T-cell (primary cell): ENCODE measurements around the gene GSTO2. TPM values are rescaled to one million over a fixed set of nuclear protein-coding genes. Genes with fewer than 3 reads are reported as not detected.

ENCODE experiments used
- ATAC-seq, 4 experiments: fragments of 200-7000 bp in 3 of 4; fragments of 150-1000 bp in 1 of 4; cut with Tn5 transposase; replicated peaks in 1 of 4; 1 replicate in 3 of 4; 2 replicates in 1 of 4; pipeline ENCODE4 v1.10.0; 2021; ENCODE audit warnings: moderate library complexity in 3 of 4, mild to moderate bottlenecking in 2 of 4, moderate number of reproducible peaks in 1 of 4
- CTCF ChIA-PET, 2 donors: fragments of 300-600 bp; sonication (Branson Sonifier 250); formaldehyde crosslinking; loops; one replicate each; lab custom pipeline; 2022; ENCODE audit warnings: antibody characterized with exemption in 2 of 2; lab: Charles Lee
- POLR2A ChIA-PET, 2 donors: fragments of 300-600 bp; sonication (Branson Sonifier 250); formaldehyde crosslinking; loops; one replicate each; lab custom pipeline; 2022; ENCODE audit warnings: antibody characterized with exemption in 2 of 2; lab: Charles Lee
- DNase-seq, 35 experiments: peaks; one replicate each; pipeline versions ENCODE4 v3.0.0 to v3.0.0-alpha.2; 2013 to 2023
- H3K27ac ChIP-seq: one replicate; pipeline ENCODE4 v1.5.1; 2013; ENCODE audit warnings: low read length
- H3K27me3 ChIP-seq, 2 experiments: replicated peaks in 1 of 2; 1 replicate in 1 of 2; 2 replicates in 1 of 2; pipeline versions ENCODE4 v1.6.1 to v1.7.0; 2013; ENCODE audit warnings: low read length in 1 of 2, mixed read lengths in 1 of 2; ENCODE audit not compliant: control insufficient read depth in 2 of 2, insufficient read depth in 2 of 2; ENCODE audit errors: extremely low read depth in 1 of 2
- H3K36me3 ChIP-seq, 2 donors: 1 replicate in 1 of 2; 2 replicates in 1 of 2; pipeline versions ENCODE4 v1.6.1 to v1.7.0; 2013; ENCODE audit warnings: low read length in 1 of 2; ENCODE audit not compliant: control insufficient read depth in 2 of 2, insufficient read depth in 1 of 2; ENCODE audit errors: extremely low read depth in 1 of 2
- H3K4me1 ChIP-seq, 2 experiments: 1 replicate in 1 of 2; 2 replicates in 1 of 2; pipeline versions ENCODE4 v1.6.1 to v1.7.0; 2013; ENCODE audit warnings: low read length in 2 of 2, mixed read lengths in 1 of 2; ENCODE audit not compliant: insufficient read depth in 2 of 2, control insufficient read depth in 1 of 2; ENCODE audit errors: extremely low read depth in 1 of 2
- H3K4me3 ChIP-seq, 2 donors: 1 replicate in 1 of 2; 2 replicates in 1 of 2; pipeline versions ENCODE4 v1.5.1 to v1.7.0; 2013; ENCODE audit warnings: mild to moderate bottlenecking in 2 of 2, low read length in 1 of 2, moderate library complexity in 1 of 2; ENCODE audit not compliant: control insufficient read depth in 1 of 2; ENCODE audit errors: extremely low read depth in 1 of 2
- H3K9me3 ChIP-seq: 2 replicates; pipeline ENCODE4 v1.7.0; 2013
- H3K27ac Mint-ChIP-seq, 2 donors: one replicate each; pipeline ENCODE4 v1.8.0; 2020 to 2021; ENCODE audit warnings: mild to moderate bottlenecking in 2 of 2, mixed read lengths in 2 of 2
- H3K27me3 Mint-ChIP-seq, 2 donors: one replicate each; pipeline ENCODE4 v1.8.0; 2021 to 2022; ENCODE audit warnings: mixed read lengths in 2 of 2
- H3K36me3 Mint-ChIP-seq: one replicate; pipeline ENCODE4 v1.8.0; 2021; ENCODE audit warnings: mixed read lengths
- H3K4me1 Mint-ChIP-seq, 3 donors: one replicate each; pipeline ENCODE4 v1.8.0; 2020 to 2022; ENCODE audit warnings: mixed read lengths in 3 of 3, mild to moderate bottlenecking in 1 of 3
- H3K4me3 Mint-ChIP-seq, 3 donors: one replicate each; pipeline ENCODE4 v1.8.0; 2020 to 2022; ENCODE audit warnings: mild to moderate bottlenecking in 3 of 3, mixed read lengths in 3 of 3, moderate library complexity in 3 of 3
- H3K9me3 Mint-ChIP-seq, 3 donors: one replicate each; pipeline ENCODE4 v1.8.0; 2020 to 2022; ENCODE audit warnings: mixed read lengths in 3 of 3
- WGBS: methylation state at CpG from one replicate; pipeline ENCODE4 v1.1.5; 2013; ENCODE audit warnings: missing lambda C conversion rate; ENCODE audit not compliant: insufficient coverage; 5-methylcytosine and 5-hydroxymethylcytosine counted together
- total RNA-seq, 35 experiments: library from RNA in 6 of 35; stranded (reverse) in 6 of 35; fragments of 120-200 nt in 1 of 35; gene quantifications; one replicate each; pipeline versions ENCODE4 v1.2.1 to v1.2.4 and lab custom pipeline; 2013 to 2026

The GSTO2 gene
- total RNA-seq, 5 donors from 2014 or later (not counting 1 experiment from before 2014, with no cell fraction given), result 0.60 to 2.4 (median 1.9) TPM

DNA sequence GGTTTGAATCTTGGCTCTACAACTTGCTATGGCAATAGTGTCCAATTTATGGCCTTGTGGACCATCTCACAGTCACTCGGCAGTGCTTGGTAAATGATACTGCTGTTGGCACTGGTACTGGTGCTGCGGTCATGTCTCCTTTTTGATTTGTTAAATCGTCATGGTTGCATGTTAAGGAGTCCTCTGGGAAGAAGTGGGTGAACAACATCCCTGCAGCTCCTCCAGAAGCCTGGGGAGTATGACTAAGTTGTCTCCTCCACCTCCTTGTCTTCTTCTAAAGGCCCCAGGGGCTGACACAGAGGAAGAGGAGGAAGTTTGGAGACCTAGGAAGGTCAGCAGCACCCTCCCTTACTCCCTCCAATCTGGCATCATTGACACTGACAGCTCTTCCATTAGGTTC is 60.8 kb downstream of the GSTO2 start:
- Mint-ChIP-seq H3K27ac (peak overlapping the region; percentile 92 to 98), H3K4me1 (peaks cover 99 to 100% (median 100%) of the 10 kb centered on the region in 3 donors), H3K4me3 (peak overlapping the region in 2 of 3 donors; percentile 70 to 85), H3K27me3 (no peaks in the 10 kb centered on the region), H3K36me3 (peaks cover 19% of the 10 kb centered on the region), H3K9me3 (no peaks in the 10 kb centered on the region)
- Histone ChIP-seq H3K27ac (peak overlapping the region; percentile 87), H3K27me3 (no peaks in the 10 kb centered on the region), H3K4me3 (peak overlapping the region; percentile 25 to 41), H3K9me3 (no peaks in the 10 kb centered on the region), H3K4me1 (peaks cover 86 to 97% of the 10 kb centered on the region in 2 experiments), H3K36me3 (peaks cover 13 to 26% of the 10 kb centered on the region in 2 donors)
- CTCF ChIA-PET, result interaction anchor here (0.6 to 3.5 kb wide), 6 partner anchors 9 to 1934 kb away, joined by 4 to 15 read pairs (median 7); partner anchors contain the start of genes ITPRIP (in 1 of the 2) and NFKB2 (in 1 of the 2)
- DNase-seq (no peak), ATAC-seq (peak in 1 of 4 experiments; percentile 0)
- POLR2A ChIA-PET, result interaction anchor here in 1 of 2 donors (0.7 to 1.7 kb wide), 5 partner anchors 9 to 58 kb away, joined by 3 to 21 read pairs (median 3); partner anchors contain the start of gene ITPRIP
- no CpG with 5 or more reads among the region's 3 CpGs for WGBS

DNA sequence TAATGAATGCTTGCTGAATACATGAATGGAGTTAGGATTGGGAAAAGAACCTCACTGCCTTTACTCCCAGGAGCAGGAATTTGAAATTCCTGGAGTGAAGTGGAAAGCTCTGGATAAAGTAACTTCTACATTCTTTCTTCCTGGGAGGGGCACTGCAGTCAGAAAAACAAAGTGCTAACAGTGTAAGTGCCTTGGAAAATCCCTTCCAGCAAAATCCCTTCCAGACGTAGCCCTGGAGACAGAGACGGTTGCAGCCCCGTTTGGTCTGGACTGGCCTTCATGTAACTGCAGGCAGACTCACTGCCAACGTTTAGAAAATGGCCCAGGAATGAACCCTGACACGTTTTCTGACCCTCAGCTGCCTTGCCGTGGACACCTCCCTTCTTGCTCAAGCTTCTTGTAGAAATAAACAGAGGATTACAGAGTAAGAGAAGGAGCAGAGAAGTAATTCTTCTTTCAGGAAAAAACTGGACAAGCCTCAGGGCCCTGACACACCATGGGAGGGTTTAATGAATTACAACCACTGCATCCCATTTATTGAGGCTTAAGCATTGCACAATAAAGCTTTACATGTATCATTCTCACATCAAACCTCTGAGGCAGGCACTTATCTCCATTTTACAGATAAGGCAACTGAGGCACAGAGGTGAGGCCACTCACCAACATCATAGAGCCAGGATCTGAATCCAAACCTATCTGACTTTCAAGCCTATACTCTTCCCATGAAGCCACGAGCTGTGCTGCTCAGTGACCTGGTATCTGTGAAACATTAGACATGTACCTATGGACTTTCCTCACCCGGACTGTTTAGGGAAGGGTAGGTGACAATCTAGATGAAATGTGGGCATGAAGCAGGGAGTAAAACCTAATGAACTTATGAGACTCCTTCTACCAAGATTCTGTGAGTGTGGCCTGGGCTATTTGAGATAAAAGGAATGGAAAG is 61.5 kb downstream of the GSTO2 start:
- Histone ChIP-seq H3K4me3 (no peak overlapping the region), H3K9me3 (no peaks in the 10 kb centered on the region), H3K27ac (peak overlapping the region; percentile 87), H3K27me3 (no peaks in the 10 kb centered on the region), H3K36me3 (peaks cover 13 to 24% of the 10 kb centered on the region in 2 donors), H3K4me1 (peaks cover 87 to 97% of the 10 kb centered on the region in 2 experiments)
- Mint-ChIP-seq H3K9me3 (no peaks in the 10 kb centered on the region), H3K27ac (peak overlapping the region; percentile 92 to 98), H3K27me3 (no peaks in the 10 kb centered on the region), H3K4me3 (peak overlapping the region in 1 of 3 donors; percentile 85), H3K36me3 (peaks cover 15% of the 10 kb centered on the region), H3K4me1 (peaks cover 99 to 100% (median 100%) of the 10 kb centered on the region in 3 donors)
- ATAC-seq (no peak), DNase-seq (no peak)
- ChIA-PET CTCF (interaction anchor here (0.6 to 3.5 kb wide), 4 partner anchors 8 to 1935 kb away, joined by 4 to 15 read pairs (median 7); partner anchors contain the start of genes ITPRIP (in 1 of the 2) and NFKB2 (in 1 of the 2)), POLR2A (interaction anchor here in 1 of 2 donors (1.7 kb wide), 1 partner anchor 8 kb away, joined by 21 read pairs; the partner anchor contains the start of gene ITPRIP)
- WGBS, result 94% methylated on average over 3 of the region's 8 CpGs

DNA sequence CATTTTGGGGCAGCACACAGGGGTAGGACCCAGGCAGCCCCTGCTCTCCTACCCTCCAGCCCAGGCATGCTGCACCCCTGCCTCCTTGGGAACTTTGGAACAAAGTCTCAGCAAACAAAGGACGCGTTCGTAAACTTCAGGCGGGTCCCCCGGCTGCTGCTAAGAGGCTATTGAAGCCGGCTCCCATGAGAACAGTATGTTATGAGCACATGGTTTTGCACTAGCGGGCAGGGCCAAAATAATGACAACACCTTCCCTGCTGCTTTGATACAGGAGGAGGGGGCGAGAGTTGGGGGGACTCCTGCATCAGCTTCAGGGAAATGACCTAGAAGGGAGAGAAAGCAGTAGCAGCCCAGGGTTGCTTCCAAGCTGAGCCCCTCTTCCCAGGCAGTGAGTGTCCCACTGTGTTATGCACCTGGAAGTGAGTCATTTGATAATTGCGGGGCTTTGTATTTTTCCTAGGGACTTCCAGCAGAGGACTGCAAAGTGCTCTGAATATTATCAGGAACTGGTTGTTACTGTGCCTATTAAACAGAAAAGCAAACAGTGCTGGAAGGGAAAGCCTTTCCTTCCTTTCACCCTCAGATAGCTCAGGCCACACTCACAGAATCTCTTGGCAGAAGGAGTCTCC is 62.3 kb downstream of the GSTO2 start:
- POLR2A ChIA-PET, result interaction anchor here in 1 of 2 donors (1.2 kb wide), 1 partner anchor 10 kb away, joined by 3 read pairs; no protein-coding TSS in a partner anchor
- DNase-seq (no peak), ATAC-seq (no peak)
- peak overlapping the region; percentile 92 to 98 for H3K27ac Mint-ChIP-seq
- H3K27me3 Mint-ChIP-seq, result no peaks in the 10 kb centered on the region
- peaks cover 6 to 18% of the 10 kb centered on the region in 2 donors for H3K36me3 ChIP-seq
- no peaks in the 10 kb centered on the region for H3K9me3 ChIP-seq
- H3K27me3 ChIP-seq, result no peaks in the 10 kb centered on the region
- peaks cover 14% of the 10 kb centered on the region for H3K36me3 Mint-ChIP-seq
- H3K4me3 Mint-ChIP-seq, result peak overlapping the region in 1 of 3 donors; percentile 85
- 78% methylated on average over 8 of the region's 9 CpGs for WGBS
- H3K9me3 Mint-ChIP-seq, result no peaks in the 10 kb centered on the region
- peak overlapping the region; percentile 87 for H3K27ac ChIP-seq
- H3K4me1 ChIP-seq, result peaks cover 86 to 97% of the 10 kb centered on the region in 2 experiments
- H3K4me3 ChIP-seq, result no peak overlapping the region
- CTCF ChIA-PET, result no interaction called here
- peaks cover 99 to 100% (median 99%) of the 10 kb centered on the region in 3 donors for H3K4me1 Mint-ChIP-seq

DNA sequence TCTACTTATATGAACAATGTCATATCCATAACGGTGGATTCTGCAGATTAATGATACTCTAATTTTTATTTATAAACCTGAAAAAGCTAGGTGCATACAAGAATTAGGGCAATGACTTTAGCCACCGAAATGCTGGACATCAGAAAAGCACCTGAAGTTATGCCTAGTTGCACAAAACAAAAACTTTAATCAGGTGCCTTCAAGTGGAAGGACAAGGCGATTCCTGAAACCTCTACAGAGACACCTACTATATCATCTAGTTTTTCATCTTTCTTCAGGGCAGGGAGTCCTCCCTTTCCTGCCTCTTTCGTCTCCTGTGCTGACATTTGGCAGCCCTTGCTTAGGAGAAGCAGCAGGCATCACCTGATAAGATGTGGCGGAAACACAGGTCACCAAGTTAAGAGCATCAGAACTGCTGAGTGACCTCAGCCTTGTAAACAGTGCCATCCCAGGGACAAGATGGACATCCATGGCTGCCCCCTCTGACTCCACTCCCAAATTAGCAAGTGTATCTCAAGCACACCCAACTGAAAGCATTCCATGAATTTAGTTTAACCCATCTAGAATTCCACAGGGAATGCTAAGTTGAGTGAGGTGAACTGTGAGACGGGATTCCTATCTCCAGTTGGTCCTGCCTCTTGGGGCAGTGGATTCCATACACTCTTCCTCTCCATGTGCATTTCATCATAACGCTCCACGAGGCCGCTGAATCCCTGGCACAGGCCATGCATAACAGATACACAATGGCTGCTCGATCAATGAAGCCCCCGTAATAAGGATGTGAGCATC is 63.5 kb downstream of the GSTO2 start:
- 84% methylated on average over 4 of the region's 11 CpGs for WGBS
- no peaks in the 10 kb centered on the region for H3K27me3 ChIP-seq
- H3K4me1 ChIP-seq, result peaks cover 76 to 93% of the 10 kb centered on the region in 2 experiments
- no peak for ATAC-seq
- peak overlapping the region; percentile 9 to 90 (median 49) for H3K4me3 Mint-ChIP-seq
- peaks cover 90 to 96% (median 95%) of the 10 kb centered on the region in 3 donors for H3K4me1 Mint-ChIP-seq
- H3K4me3 ChIP-seq, result peak overlapping the region in 1 of 2 donors; percentile 41
- H3K9me3 ChIP-seq, result no peaks in the 10 kb centered on the region
- CTCF ChIA-PET, result no interaction called here
- DNase-seq, result no peak
- no peaks in the 10 kb centered on the region for H3K27me3 Mint-ChIP-seq
- H3K36me3 Mint-ChIP-seq, result peaks cover 14% of the 10 kb centered on the region
- peak overlapping the region; percentile 87 to 89 for H3K27ac Mint-ChIP-seq
- no peaks in the 10 kb centered on the region for H3K9me3 Mint-ChIP-seq
- POLR2A ChIA-PET, result interaction anchor here in 1 of 2 donors (1.2 kb wide), 1 partner anchor 9 kb away, joined by 3 read pairs; no protein-coding TSS in a partner anchor
- peak overlapping the region; percentile 95 for H3K27ac ChIP-seq
- H3K36me3 ChIP-seq, result peaks cover 6 to 18% of the 10 kb centered on the region in 2 donors

DNA sequence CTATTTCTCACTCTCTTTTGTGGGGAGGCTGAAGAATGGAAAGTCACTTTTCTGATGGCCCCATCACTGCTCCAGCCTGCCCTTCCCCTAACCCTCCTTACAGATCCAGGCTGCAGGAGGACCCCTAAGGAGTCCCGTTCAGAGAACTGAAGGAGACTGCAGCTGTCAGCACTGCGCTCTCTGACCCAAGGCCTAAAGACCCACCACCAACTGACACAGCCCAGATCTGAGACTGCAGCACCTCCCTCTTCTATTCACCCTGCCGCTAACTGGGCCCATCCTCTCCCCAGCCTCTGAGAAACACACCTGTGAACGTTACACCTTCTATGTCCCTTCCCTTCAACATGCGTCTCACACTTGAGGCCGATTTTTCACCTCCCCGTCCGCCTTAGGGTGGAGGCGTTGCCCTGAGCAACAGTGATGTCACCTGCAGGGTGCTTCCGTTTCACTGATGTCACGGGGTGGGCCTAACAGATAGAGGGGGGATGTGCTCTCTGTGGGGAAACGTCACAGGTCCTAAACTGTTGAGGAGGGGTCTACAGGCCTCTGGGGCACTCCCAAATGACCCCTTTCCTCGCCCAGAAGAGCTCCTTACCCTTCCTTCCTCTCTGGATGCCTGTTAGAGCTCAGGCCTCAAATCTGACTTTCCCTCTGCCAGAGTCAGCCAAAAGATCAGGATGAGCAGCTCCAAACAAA is 64.2 kb downstream of the GSTO2 start:
- peak in 34 of 35 experiments; percentile 64 to 91 (median 84) for DNase-seq
- Histone ChIP-seq H3K27me3 (no peaks in the 10 kb centered on the region), H3K4me3 (peak overlapping the region in 1 of 2 donors; percentile 41), H3K4me1 (peaks cover 69 to 85% of the 10 kb centered on the region in 2 experiments), H3K36me3 (peaks cover 6 to 18% of the 10 kb centered on the region in 2 donors), H3K27ac (peak overlapping the region; percentile 95), H3K9me3 (no peaks in the 10 kb centered on the region)
- CTCF ChIA-PET, result interaction anchor here in 1 of 2 donors (1.0 to 1.1 kb wide), 2 partner anchors 12 to 20 kb away, joined by 3 to 5 read pairs; partner anchors contain the start of gene CFAP58
- H3K4me3 Mint-ChIP-seq, result peak overlapping the region; percentile 9 to 90 (median 49)
- POLR2A ChIA-PET, result no interaction called here
- H3K9me3 Mint-ChIP-seq, result no peaks in the 10 kb centered on the region
- H3K27me3 Mint-ChIP-seq, result no peaks in the 10 kb centered on the region
- peak; percentile 13 to 60 (median 25) for ATAC-seq
- H3K4me1 Mint-ChIP-seq, result peaks cover 82 to 89% (median 87%) of the 10 kb centered on the region in 3 donors
- WGBS, result 53% methylated on average over 4 of the region's 13 CpGs
- H3K27ac Mint-ChIP-seq, result peak overlapping the region; percentile 87 to 89
- H3K36me3 Mint-ChIP-seq, result peaks cover 14% of the 10 kb centered on the region
